NCI-H2107 treated with DMSO at 0.1 percent for 48 hours (cell line): ENCODE measurements around the gene CFAP210.
"Not testable (repeated sequence)": the region's sequence is repeated elsewhere in the genome, so short reads cannot be mapped to it uniquely, and the experiment has no call there.

Source experiments
- DNase-seq: peaks from one replicate; lab custom pipeline; 2025; ENCODE audit not compliant: unreplicated experiment; lab: John Stamatoyannopoulos, UW

CFAP210 gene

DNA sequence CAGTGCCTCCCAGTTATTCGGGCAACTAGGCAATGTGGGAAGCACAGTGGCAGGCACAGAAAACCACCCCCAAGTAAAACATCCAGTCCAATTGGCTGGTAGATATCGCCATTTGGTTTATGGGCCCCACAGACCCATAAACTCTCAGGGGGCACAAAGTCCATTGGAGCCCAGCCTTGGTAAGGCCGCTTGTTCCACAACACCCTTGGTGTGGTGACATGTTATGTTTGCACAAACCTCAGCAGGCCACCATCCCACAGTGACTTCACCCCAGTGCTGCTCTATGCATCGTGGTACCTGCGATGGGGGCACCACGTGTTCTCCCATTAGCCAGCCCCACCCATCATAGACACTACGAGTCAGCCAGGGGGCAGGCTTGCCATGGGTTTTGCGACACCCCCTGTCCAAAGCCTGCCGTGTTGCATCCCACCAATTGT lies 18.6 kb upstream of the CFAP210 start:
- no peak for DNase-seq

- no peak for DNase-seq
These were observed 17.7 kb upstream of the CFAP210 start for GRCh38 chr2:169711751-169712509.

GRCh38 chr2:169709981-169710380 lies 15.8 kb upstream of the CFAP210 start:
- DNase-seq, result no peak

DNA sequence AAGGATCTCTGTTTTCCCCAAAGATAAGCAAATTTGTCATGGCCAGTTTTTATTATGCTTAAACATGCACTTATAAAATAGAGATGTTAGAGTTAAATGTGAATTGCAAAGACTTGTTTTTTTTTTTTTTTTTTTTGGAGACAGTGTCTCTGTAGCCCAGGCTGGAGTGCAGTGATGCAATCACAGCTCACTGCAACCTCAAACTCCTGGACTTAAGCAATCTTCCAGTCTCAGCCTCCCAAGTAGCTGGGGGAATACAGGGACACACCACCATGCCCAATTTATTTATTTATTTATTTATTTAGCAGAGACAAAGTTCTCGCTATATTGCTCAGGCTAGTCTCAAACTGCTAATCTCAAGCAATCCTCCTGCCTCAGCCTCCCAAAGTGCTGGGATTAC lies 15.1 kb upstream of the CFAP210 start:
- no peak for DNase-seq

DNA sequence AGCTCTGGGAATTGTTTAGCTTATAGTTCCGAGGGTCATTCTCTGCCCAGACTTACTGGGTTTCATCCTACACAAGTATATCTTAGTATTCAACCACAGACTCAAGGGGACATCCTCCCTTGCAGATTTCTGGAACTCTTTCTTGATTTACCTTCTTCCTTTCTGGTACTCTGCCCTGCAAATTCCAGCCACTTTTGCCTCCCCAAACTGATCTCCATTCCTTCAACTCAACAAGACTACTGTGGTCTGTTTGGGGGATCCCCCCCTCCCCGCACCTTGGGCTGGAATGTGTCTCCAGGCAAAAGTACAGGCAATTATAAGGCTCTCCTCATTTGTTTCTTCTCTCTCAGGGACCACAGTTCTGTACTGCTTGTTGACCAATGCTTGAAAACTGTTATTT lies 13.4 kb upstream of the CFAP210 start:
- no peak for DNase-seq

- no peak for DNase-seq
These were observed 11.7 kb upstream of the CFAP210 start for GRCh38 chr2:169705927-169706326.

DNA sequence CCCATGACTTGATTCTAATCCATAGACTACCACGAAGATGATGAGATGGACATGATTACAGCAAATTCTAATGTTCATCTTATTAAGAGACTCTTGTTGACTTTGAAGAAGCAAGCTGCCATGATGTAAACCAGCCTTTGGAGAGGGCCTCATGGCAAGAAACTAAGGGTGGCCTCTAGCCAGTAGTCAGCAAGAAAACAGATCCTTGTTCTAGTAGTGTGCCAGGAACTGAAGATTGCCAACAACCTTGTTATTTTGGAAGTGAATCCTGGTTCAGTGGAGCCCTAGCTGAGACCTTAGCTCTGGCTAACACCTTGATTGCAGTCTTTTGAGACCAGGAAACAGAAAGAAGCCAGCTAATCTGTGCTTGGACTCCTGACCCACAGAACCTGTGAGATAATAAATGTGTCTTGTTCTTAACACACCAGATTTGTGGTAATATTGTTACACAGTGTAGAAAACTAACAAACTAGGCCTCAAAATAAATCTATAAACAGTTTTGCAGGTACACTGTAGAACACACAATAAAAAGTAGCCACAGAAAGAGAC lies 10.0 kb upstream of the CFAP210 start:
- DNase-seq, result no peak

DNA sequence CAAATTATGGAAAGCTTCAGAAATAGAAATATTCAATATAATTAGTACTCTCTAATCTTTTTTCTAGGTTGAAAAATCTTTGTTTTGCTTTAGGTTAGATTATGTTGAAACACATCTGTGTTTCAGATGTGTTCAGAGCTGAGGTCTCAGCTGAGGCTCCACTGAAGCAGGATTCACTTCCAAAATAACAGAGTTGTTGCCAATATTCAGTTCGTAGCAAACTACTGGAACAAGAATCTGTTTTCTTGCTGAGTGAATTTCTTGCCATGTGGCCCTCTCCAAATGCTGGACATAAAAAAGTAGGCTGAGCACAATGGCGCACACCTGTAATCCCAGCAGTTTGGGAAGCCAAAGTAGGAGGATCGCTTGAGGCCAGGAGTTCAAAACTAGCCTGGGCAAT lies 8.8 kb upstream of the CFAP210 start:
- DNase-seq, result no peak

DNA sequence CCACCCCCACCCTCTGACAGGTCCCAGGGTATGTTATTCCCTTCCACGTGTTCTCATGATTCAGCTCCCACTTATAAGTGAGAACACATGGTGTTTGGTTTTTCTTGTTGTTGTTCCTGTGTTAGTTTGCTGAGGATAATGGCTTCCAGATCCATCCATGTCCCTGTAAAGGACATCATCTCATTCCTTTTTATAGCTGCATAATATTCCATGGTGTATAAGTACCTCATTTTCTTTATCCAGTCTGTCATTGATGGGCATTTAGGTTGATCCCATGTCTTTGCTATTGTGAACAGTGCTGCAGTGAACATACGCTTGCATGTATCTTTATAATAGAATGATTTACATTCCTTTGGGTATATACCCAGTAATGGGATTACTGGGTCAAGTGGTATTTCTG lies 5.0 kb upstream of the CFAP210 start:
- DNase-seq, result not testable (repeated sequence)

DNA sequence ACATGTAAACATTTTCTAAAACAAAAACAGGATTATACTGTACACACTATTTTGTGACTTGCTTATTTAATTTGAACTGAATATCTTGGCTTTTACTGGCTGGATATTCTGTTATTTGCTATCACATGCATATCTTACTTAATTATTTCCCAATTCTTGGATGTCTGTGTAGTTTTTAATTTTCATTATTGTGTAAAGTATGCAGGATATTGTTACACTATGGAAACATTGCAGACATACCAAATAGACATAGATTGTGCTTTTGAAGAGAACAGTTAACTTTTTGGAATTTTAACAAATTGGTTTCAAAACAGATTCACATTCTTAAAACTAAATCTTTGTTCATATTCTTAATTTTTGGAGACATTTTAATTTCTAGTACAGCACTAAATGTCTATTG lies 2.2 kb upstream of the CFAP210 start:
- DNase-seq, result no peak

- no peak for DNase-seq
These were observed 672 bp upstream of the CFAP210 start for GRCh38 chr2:169694894-169695260.

- DNase-seq, result no peak
These were observed 845 bp downstream of the CFAP210 start for GRCh38 chr2:169693360-169693759.

GRCh38 chr2:169692718-169693117 lies 1.5 kb downstream of the CFAP210 start:
- DNase-seq, result no peak

DNA sequence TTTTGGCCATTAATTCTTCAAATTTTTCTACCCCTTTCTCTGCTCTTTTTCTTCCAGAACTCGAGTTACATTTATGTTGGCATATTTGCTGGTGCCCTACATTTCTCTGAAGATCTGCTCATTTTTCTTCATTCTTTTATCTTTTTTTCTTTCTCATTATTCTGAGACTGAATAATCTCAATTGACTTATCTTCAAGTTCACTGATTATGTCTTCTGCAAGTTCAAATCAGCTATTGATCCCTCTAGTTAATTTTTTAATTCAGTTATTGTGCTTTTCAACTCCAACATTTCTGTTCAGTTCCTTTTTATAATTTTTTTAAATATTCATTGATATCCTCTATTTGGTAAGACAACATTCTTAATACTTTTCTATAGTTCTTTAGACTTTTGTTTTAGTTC lies 3.2 kb downstream of the CFAP210 start:
- DNase-seq, result no peak

GRCh38 chr2:169687943-169688342 lies 6.3 kb downstream of the CFAP210 start:
- DNase-seq, result not testable (repeated sequence)

GRCh38 chr2:169686825-169687224 lies 7.4 kb downstream of the CFAP210 start:
- DNase-seq, result not testable (repeated sequence)

GRCh38 chr2:169684712-169685111 lies 9.5 kb downstream of the CFAP210 start:
- not testable (repeated sequence) for DNase-seq

- no peak for DNase-seq
These were observed 10.1 kb downstream of the CFAP210 start for GRCh38 chr2:169684135-169684565.

DNA sequence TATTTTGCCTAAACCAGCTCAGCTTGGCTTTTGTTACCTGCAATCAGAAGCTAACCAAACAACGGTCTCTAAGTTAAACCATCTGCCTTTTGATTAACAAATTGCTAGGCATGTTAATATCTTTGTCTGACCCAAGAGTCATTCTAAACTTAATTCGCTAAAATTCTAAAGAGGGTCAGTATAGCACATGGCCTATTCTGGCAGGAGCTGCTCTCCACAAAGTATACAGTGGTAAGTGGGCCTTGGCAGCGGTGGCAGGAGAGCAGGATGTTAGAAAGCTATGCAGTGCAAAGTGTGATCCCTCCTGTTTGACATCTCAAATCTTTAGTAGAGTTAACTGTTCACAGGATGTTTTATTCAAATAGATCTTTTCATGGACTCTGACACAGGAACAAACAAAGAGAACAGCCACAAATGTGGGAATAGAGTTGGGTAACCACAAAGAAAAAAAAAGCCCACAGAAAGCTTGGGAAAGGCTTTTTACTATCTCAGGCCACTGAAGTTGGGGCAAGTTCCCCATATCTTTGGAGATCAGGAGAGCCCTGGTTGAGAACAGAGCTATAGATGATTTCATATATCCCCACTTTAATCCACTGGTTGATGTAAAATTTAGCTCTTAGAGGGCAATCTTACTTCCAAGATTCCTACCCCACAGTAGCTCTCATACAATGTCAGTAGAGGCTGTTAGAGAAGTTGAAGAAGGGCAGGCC lies 10.6 kb downstream of the CFAP210 start:
- DNase-seq, result no peak

- DNase-seq, result no peak
These were observed 11.2 kb downstream of the CFAP210 start for GRCh38 chr2:169683054-169683424.

DNA sequence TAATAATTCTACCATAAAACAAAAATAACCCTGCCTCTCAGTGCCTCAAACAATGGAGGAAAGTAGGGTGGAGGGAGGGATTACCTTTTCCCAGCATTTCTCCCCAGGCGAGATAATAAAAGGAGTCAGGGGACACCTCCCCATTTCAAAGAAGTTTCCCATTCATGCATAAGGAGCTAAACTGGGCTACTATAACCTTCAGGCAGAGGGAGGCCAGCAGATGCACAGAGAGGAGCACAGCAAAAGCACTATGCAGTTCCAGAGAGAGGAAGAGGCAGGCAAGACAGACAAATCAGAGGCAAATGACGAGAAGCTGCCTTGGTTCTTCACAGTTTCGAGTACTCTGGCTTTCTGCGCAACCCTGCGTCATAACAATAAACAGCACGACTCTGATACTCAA lies 17.4 kb downstream of the CFAP210 start:
- no peak for DNase-seq

GRCh38 chr2:169676357-169676756 lies 17.8 kb downstream of the CFAP210 start:
- no peak for DNase-seq
